GM21576 (cell line): ENCODE measurements around the gene CBFA2T3.

Experiments
- ATAC-seq: cut with Tn5 transposase; IDR thresholded peaks from one replicate; pipeline ENCODE4 v1.9.1; 2021; ENCODE audit warnings: mild to moderate bottlenecking, moderate library complexity; ENCODE audit not compliant: unreplicated experiment

CBFA2T3 gene

DNA sequence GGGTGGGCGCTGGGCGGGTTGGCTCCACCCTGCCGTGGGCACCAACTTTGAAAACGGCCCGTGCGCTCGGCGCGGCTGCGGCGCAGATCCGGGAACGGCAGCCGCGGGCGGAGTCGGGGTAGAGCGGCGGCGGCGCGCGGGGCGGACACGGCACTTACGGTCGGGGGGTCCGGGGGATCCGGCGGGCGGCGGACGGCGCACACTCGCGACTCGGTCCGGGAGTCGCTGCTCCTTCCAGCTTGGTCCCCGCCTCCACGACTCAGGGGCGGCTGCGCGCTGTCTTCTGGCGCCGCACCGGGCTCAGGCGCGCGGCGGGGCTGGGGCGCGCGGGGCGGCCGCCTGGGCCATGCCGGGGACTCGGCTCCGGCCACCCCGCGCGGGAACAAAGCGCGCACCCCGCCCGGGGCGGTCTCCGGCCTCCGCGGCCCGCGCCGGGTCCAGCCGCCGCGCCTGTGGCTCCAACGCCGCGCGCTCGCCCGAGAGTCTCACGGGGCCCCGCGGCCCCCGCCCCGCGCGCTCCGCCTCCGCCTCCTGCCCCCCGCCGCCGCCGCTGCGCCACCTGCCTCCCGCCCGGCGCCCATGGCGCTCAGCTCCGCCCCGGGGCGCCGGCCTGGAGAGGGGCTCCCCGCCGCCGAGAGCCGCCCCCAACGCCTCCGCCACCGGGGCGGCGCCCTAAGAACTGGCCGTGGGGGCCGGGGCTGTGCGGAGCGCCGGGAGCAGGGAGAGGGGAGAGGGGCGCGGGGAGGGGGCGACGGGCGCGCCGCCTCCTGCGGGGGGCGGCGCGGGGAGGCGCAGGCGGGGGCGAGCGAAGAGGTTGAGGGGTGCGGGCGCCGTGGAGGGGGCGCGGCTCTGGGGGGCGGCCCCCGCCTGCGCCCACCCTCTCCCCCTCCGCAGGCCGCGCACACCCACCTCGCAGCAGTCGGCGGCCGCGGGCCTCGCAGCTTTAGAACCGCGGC is 35.9 kb downstream of the CBFA2T3 start:
- ATAC-seq: no peak

DNA sequence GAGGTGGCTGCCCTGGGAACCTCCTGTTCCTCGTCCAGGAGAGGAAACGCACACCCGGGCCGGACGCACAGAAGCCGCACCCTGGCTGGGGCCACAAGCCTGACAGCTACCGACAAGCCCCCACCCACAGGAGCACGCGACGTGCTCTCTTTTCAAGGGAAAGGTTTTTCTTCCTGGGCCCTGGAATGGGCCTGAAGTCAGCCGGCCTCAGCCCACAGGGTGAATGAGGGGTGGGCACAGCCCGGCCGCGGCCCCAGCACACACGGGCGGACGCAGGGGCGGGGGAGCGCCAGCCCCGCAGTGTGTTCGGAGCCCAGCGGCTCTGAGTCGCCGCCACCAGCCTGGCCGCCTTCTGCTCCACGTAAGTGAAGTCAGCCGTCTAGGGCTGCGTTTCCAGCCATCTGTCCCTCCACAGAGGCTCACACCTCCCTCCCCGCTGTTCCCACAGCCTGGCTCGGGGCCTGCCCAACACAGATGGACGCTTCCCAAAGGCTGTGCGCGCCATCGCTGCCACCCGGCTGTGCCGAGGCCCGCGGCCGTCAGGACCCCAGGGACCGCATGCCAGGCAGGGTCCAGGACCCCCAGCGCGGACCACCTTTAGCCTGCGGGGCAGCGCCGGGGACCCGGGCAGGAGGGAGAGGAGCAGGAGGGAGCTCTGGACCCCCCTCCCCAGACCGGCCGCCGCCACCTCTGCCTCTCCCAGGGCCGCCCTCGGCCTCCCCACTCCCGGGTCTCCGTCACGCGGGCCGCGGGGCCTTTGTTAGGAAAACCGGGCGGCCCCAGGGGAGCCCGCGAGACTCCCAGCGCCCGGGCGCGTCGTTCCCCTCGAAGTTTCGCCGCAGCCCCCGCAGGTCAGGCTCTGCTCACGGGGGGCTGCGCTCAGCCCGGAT is 36.8 kb downstream of the CBFA2T3 start:
- no peak for ATAC-seq

DNA sequence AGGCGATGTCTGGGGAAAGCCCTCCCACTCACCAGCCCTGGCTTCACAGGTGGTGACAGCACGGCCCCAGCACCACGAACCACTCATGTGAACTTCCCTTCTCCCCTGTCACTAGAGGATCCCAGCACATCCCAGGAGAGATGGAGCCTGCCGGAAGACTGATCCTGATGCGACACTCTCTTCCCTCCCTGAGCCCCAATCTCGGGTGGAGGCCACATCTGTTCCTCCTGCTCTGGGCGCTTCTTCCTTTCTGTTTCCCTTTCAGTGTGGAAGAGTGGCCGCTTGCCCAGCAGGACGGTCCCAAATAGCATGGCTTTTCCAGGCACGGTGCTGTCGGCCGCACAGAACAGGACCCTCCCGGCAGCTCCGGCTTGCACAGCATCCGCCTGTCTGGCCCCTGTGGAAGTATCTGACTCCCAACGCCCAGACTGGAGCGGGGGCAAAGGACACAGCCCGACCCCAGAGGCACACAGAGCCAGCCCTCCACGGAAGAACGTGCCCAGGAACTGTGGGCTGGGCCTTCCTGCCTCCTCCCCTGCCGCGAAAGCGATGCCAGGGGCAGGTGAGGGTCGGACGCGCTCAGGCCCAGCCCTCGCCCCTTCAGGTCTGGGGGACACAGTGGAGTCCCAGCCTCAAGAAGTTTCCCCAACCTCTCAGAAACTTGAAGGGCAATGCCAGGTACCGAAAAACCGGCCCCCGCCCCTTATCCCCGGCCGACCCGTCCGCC is 37.6 kb downstream of the CBFA2T3 start:
- ATAC-seq: no peak

DNA sequence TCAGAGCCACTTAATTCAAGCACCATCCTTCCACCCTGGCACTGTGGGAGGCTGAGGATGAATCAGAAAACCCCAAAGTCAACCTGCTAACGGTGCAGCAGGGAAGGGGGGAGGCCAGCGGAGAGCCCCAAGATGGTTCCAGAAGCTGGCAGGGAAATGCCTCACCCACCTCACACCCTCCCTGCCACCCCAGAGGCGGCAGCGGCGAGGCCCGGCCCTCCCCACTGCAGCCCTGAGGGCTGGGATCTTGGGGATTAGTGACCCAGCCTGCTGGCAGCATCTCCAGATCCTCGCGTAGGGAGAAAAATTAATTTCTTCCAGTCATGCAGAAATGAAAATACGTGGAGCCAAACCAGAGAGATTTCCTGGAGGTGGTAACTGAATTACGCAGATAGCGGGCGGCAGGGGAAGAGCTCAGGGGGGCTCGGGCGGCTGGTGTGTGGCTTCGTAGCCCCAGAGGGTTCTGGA is 38.2 kb downstream of the CBFA2T3 start:
- ATAC-seq: no peak

DNA sequence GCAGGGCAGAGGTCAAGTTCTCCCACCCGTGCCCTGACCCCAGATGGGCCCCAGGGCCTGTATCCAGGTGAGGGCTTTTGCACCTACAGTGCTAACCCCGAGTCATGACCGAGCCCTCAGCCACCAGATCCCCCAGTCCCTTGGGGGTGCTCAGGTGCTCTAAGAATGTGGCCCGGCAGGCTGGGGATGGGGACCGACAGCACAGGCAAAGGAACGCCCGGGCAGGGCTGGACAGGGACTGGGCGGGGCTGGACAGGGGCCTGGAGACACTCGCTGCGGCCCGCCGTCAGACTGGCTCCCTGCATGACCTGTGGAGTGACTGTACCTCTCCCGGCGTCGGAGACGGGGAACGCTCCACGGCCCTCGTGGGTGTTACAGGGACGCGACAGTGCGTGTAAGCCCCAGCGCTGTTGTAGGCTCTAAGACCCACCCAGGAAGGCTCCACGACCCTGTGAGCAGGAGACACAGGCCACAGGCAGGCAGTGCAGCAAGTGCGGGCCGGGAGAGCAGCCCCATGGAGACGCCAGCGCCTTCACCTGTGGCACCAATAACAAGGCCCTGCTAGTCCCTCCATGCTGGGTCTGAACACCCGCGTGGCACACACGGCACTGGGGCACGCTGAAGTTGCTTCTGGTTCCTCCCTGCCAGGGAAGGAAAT is 38.8 kb downstream of the CBFA2T3 start:
- no peak for ATAC-seq

DNA sequence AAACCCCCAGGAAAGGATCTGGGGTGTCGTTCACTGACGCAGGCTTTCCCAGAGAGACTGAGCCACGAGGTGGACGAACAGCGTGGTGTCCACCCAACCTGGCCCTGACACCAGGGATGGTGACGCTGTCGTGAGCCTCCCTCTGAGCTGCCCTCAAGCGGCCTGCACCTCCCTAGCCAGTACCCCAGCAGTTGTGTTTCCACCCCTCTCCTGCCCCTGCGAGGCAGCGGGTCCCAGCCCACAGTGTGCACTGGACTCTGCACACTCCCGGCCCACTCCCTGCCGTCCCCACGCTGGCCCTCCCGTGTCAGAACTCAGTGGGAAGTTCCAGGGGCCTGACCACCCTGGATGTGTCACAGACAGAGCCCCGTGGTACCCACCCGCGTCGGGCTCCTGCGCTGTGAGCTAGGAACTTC is 39.8 kb downstream of the CBFA2T3 start:
- no peak for ATAC-seq

DNA sequence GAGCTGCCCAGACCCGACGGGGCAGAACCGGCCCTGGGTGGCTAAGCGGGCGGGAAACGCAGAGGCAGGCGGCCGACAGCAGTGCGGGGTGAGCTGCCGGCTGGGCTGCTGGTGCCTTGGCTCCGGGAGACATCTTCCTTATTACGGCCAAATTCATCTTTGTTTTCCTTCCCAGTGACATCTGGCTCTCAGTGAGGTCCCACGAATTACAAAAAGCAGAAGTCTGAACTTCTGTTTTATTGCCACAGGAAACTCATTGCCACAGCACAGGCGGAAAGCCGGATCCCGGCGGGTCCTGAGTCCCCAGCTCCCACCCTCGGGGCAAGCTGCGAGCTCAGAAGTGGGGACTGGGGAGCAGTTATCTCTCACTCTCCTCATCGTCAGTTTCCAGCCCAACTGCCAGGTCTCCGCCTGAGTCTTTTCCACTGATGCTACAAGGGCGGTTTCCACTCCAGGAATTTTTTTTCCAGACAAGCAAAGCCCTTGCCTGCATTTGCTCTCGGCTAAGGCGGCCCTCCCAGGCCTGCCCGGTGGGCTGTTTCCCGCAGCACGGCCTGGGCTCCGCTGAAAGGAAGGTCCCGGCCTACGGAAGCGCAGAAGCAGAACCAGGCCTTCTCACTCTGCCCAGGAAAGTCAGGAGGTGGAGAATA is 40.3 kb downstream of the CBFA2T3 start:
- no peak for ATAC-seq

DNA sequence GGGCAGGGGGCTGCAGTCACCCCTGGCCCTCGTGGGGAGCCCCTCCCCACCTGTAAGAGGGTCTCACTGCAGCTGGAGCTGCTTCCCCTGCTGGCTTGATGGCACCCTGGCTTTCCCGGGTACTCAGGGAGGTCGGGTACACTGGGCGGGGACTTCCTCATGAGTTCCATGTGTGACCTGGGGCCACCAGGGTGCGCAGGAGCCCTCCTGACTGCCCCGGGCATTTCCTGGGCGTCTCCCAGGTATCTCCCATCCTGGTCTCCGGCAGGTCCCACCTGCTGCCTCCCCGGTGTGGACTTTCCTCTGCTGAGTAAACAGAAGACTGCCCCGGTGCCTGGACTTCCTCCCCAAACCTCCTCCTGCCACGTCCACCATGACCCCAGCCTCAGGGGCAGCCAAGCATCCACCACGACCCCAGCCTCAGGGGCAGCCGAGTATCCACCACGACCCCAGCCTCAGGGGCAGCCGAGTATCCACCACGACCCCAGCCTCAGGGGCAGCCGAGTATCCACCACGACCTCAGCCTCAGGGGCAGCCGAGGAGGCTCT is 40.9 kb downstream of the CBFA2T3 start:
- ATAC-seq: no peak

DNA sequence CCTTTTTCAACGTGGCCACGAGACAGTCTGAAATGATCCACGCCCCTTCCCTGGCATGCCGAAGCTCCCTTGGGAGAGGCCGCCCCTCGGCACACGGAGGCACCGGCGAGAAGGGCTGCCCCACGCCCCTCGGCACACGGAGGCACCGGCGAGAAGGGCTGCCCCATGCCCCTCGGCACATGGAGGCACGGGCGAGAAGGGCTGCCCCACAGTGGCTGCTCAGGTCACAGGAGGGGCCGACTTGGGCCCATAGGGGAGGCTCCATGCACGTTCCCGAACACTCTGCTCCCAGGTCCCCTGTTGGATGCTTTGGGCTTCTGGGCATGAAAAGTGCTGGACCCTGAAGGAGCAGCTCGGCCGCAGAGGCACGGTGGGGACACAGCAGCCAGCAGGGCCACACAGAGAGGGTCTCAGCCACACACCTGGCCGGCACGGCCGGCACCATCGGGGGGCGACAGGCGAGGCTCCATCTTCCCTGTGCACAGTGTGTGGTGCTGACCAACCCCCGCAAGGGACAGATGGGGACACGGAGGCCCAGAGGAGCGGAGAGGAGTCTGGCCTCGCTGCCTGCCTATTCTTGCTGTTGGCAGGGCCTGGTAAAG is 42.8 kb downstream of the CBFA2T3 start:
- no peak for ATAC-seq

DNA sequence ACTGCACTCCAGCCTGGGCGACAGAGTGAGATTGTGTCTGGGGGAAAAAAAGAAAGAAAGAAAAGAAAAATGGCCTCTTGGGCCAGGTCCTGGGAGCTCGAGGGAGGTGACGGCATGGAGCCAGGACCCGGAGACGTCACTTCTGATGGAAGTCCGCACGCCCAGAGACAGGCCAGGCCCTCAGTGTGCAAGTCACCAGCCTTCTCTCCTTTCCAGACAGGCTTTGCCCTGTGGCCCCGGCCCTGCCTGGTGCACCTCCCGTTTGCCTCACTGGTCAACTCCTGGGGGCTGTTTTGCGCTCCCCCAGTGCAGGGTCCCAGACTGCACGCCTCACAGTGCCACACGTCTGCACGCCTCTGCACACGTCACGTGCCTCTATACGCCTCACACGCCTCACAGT is 44.1 kb downstream of the CBFA2T3 start:
- ATAC-seq: no peak

DNA sequence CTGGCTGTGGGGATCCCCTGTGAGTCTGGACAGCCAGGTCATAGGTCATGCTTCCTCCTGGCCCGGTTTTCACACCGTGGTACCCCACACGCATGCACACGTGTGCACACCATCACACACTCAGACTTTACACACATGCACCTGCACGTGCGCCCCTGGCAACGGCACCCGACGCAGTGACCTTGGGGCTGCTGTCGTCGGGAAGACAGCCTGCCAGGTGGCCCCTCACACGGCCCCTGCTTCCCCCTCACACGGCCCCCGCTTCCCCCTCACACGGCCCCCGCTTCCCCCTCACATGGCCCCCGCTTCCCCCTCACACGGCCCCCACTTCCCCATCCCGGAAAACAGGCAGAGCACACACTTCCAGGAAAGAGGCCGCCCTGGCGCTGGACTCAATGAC is 45.1 kb downstream of the CBFA2T3 start:
- ATAC-seq: no peak

DNA sequence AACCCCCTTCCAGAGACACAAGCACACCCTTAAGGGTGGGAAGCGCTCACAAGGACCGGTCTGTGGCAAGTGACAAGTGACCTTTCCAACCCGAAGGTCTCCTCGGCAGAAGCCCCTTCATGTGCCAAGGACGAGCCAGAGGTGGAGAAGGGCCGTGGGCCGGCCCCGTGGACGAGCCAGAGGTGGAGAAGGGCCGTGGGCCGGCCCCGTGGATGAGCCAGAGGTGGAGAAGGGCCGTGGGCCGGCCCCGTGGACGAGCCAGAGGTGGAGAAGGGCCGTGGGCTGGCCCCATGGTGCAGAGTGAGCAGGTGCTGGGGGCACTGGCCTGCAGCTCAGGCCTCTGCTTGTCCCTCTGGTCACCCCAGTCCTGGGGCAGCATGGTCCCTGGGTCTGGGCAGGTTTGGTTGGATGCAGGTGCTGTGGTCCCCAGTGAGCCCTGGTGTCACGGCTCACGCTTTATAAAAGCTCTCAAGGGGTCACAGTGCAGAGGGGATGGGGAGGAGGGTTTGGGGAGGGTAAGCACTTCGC is 45.6 kb downstream of the CBFA2T3 start:
- no peak for ATAC-seq

DNA sequence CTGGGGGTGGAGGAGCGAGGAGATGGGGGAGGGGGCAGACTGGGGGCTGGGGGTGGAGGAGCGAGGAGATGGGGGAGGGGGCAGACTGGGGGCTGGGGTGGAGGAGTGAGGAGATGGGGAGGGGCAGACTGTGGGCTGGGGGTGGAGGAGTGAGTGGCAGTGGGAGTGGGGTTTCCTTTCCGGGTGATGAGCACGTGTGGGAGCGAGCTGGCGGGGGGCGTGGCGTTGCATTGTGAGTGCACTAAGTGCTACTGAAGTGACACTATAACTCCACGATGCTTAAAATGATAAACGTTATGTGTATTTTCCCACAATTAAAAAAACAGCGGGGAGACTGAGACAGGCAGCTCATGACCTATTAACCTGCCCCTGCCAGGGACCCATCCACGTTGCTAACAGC is 46.3 kb downstream of the CBFA2T3 start:
- no peak for ATAC-seq

DNA sequence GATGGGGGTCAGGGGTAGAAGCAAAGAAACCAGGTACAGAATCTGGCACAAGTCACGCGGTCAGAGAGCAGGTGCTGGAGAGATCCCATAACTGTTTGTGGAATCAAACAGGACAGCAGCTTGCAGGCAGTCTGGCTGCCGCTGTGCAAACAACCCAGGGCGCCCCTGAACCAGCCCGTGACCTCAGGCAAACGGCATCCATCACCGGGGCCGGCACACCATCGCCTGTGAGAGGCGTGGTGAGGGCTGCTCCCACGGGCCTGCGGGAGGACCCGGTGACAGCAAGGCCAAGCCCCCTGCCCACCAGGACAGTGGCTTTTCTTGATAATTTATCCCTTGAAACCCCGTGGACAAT is 47.9 kb downstream of the CBFA2T3 start:
- ATAC-seq: no peak

DNA sequence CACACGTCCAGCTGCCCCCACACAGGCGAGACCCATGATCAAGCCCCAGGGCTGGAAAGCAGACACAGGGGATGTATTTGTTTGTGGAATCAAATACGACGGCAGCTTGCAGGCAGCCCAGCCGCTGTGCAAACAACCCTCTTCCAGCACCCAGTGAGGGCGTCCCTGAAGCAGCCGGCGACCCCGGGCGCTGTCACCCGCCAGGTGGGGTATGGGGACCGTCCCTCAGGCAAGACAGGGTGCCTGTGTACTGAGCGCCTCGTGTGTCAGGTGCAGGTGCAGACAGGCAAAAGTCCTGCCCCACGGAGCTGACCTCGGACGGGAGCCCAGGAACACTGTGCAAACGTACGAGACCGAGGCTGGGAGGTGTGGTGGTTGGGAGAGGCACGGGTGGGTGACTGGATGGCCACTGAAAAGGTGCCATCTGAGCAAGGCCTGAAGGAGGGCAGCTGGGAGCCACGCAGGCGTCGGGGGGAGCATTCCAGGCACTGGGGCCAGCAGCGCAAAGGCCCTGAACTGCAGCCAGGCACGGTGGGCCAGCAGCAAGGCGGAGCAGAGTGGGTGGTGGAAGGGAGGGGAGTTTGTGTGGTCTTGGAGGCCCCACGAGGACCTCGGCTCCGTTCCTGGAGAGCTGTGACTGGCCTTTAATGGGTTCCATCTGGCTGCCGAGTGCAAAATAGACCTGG is 48.5 kb downstream of the CBFA2T3 start:
- no peak for ATAC-seq

DNA sequence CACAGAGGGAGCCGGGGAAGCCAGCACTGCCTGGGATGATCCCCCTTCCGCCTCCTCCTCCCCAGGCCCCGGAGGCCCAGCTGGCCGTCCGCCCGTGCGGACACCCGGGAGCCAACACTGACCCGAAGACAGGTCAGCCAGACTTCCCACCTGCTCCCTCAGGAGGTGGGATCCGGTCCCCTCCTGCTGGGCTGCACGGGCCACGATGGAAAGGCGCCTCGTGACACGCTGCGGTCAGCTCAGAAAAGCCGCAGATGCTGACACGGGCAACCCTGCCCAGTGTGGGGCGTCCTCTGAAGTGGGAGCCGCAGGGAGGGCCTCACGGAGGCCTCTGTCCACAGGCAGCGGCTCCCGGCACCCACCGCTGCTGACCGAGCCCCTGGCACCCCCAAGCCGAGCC is 49.3 kb downstream of the CBFA2T3 start:
- no peak for ATAC-seq

DNA sequence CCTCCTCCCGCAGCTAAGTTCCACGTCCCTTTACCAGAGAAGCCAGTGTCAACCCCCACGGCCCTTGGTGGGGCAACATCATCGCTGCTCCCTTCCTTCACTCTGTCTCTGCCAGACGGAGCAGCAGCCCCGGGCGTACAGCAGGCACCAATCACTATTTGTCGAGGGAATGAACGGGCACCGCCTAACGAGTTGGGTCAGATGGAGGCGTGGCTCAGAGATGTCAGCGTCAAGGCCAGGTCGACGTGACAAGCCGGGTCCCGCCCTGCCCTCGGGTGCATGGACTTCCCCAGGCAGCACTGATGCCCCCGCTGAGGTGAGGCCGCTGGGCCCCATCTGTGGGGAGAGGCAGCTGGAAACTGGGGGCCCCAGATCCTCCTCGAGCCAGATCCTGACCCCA is 50.0 kb downstream of the CBFA2T3 start:
- ATAC-seq: no peak

DNA sequence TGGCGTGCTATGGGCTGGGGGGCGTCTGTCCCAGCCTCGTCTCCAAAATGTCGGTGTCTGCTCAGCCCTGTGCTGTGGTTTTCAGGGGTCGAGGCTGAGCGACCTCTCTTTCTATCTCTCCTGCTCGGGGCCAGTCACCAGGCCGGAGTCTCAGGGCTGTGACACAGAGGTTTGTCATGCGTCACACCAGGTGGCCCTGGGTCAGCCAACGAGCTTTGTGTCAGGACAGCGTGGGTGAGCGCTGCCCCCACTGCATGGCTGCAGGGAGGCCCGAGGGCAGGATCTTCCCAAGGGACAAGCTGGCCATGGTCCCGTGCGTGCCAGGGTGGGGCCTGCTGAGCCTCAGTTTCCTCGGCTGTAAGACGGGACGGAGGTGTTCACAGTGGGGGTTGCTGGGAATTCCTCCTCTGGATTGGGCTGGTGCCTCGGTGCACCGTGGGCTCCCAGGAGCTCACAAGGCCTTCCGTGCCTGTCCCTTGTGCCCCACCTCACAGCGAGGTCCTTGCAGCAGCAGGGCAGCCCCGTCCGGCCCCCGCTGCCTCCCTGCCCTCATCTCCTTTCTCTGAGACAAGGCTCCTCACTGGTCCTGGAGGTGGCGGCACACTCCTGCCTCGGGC is 50.5 kb downstream of the CBFA2T3 start:
- ATAC-seq: no peak
